Muscle of leg (tissue), 11 donors: ENCODE data around the gene MED4. TPM values are rescaled to one million over a fixed set of nuclear protein-coding genes. Genes with fewer than 3 reads are reported as not detected.

Experiments used
- DNase-seq: peaks from one replicate; pipeline ENCODE4 v3.0.0; 2013
- H3K27ac ChIP-seq: one replicate; pipeline ENCODE4 v1.5.1; 2013; ENCODE audit warnings: mild to moderate bottlenecking, low read length, control low read depth
- H3K27me3 ChIP-seq: one replicate; pipeline ENCODE4 v1.6.1; 2013; ENCODE audit warnings: low read length; ENCODE audit not compliant: control insufficient read depth, insufficient read depth
- H3K36me3 ChIP-seq: one replicate; pipeline ENCODE4 v1.6.1; 2013; ENCODE audit warnings: low read length; ENCODE audit not compliant: control insufficient read depth, insufficient read depth
- H3K4me1 ChIP-seq: one replicate; pipeline ENCODE4 v1.6.1; 2013; ENCODE audit warnings: low read length; ENCODE audit not compliant: control insufficient read depth, insufficient read depth
- H3K4me3 ChIP-seq: one replicate; pipeline ENCODE4 v1.5.1; 2013; ENCODE audit warnings: low read length, control low read depth
- H3K9me3 ChIP-seq: replicated peaks from 2 replicates; pipeline ENCODE4 v1.6.1; 2013; ENCODE audit warnings: low read depth, low read length; ENCODE audit not compliant: control insufficient read depth
- whole genome bisulfite sequencing: methylation state at CpG from one replicate; pipeline ENCODE4 v1.1.5; 2013; ENCODE audit warnings: missing lambda C conversion rate; ENCODE audit not compliant: insufficient coverage; 5-methylcytosine and 5-hydroxymethylcytosine counted together
- polyA plus RNA-seq, 8 donors: library from polyadenylated mRNA; unstranded; fragments of 120-200 nt; gene quantifications; one replicate each; pipeline versions ENCODE4 v1.2.1 to v1.2.3, GENCODE V29; 2013; ENCODE audit warnings: inconsistent platforms in 1 of 8, low replicate concordance in 1 of 8; ENCODE audit not compliant: insufficient read length in 8 of 8, insufficient read depth in 1 of 8
- total RNA-seq: library from RNA; stranded (reverse); fragments of 120-200 nt; gene quantifications from one replicate; pipeline ENCODE4 v1.2.4, GENCODE V29; 2013

MED4 gene
- total and polyA plus RNA-seq, 9 donors, result 38.1 to 66.6 (median 57.2) TPM

DNA sequence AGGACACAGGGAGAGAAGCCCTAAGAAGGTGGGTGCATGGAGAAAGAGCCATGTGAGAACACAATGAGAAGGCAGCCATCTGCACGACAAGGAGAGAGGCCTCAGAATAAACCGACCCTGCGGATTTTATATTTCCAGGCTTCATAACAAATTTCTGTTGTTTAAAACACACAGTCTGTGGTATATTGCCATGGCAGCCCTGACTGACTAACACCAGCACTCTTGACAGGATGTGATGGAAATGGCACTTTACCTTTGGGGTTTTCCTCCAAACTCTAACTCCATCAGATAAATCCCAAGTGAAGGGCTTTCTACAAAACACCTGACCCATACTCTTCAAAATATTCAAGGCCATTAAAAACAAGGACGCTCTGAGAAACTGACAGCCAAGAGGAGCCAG is 13.2 kb upstream of the MED4 start:
- no peak for DNase-seq
- no peaks in the 10 kb centered on the region for H3K4me1 ChIP-seq
- no peak overlapping the region for H3K4me3 ChIP-seq
- H3K27ac ChIP-seq, result no peak overlapping the region
- WGBS, result no CpG with 5 or more reads among the region's 4 CpGs
- no peaks in the 10 kb centered on the region for H3K27me3 ChIP-seq
- no peaks in the 10 kb centered on the region for H3K36me3 ChIP-seq
- no peaks in the 10 kb centered on the region for H3K9me3 ChIP-seq

- Histone ChIP-seq H3K27me3 (no peaks in the 10 kb centered on the region), H3K4me3 (no peak overlapping the region), H3K9me3 (no peaks in the 10 kb centered on the region), H3K4me1 (peaks cover 6% of the 10 kb centered on the region), H3K36me3 (peaks cover under 1% of the 10 kb centered on the region), H3K27ac (no peak overlapping the region)
- DNase-seq, result no peak
- WGBS, result 76% methylated on average over 2 of the region's 4 CpGs
These were observed 2.9 kb upstream of the MED4 start for GRCh38 chr13:48097793-48098192.

GRCh38 chr13:48096670-48097069 is 1.8 kb upstream of the MED4 start:
- no peak for DNase-seq
- no peak overlapping the region for H3K27ac ChIP-seq
- WGBS, result 80% methylated on average over 1 of the region's 3 CpGs
- H3K9me3 ChIP-seq, result no peaks in the 10 kb centered on the region
- peaks cover 4% of the 10 kb centered on the region for H3K36me3 ChIP-seq
- H3K4me3 ChIP-seq, result no peak overlapping the region
- no peaks in the 10 kb centered on the region for H3K27me3 ChIP-seq
- peaks cover 8% of the 10 kb centered on the region for H3K4me1 ChIP-seq

DNA sequence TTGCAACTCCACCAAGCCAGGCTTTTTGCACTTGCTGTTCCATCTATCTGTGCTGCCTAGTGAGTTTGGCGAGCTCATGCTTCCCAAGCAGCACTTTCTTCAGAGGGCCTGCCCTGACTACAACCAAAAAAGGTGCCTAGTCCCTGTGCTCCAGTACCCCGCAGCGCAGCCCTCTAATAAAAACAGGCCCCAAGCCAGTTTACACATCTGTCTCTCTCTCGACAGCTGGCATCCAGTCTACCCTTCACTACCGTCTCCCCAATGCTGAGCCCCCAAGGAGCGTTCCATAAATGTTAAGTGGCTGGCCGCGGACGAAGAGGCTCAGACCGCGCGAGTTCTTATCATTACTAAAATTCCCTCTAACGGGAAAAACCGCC is 512 bp downstream of the MED4 start:
- no peaks in the 10 kb centered on the region for H3K27me3 ChIP-seq
- no peaks in the 10 kb centered on the region for H3K9me3 ChIP-seq
- DNase-seq, result peak; percentile 27
- peaks cover 8% of the 10 kb centered on the region for H3K4me1 ChIP-seq
- peaks cover 4% of the 10 kb centered on the region for H3K36me3 ChIP-seq
- 0% methylated on average over 14 of the region's 14 CpGs for WGBS
- H3K4me3 ChIP-seq, result peak overlapping the region; percentile 91
- peak overlapping the region; percentile 82 for H3K27ac ChIP-seq

DNA sequence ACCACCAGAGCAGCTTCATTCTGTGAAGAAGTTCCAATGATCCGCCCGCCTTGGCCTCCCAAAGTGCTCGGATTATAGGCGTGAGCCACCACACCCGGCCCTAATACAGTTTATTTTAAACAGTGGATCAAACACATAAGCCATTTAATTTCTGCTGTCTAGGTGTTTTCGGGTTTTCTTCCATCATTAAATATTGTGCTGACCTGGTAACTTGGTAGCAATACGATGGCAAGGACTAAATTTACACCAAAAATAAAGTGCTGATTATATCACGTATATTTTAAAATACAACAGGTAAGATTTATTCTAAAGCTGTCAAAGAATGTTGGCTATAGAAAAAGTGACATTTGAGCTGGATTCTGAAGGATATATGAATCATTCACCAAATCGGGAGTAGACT is 1.3 kb downstream of the MED4 start:
- WGBS, result 93% methylated on average over 3 of the region's 9 CpGs
- peak overlapping the region; percentile 91 for H3K4me3 ChIP-seq
- no peaks in the 10 kb centered on the region for H3K27me3 ChIP-seq
- H3K9me3 ChIP-seq, result no peaks in the 10 kb centered on the region
- no peak for DNase-seq
- no peak overlapping the region for H3K27ac ChIP-seq
- peaks cover 8% of the 10 kb centered on the region for H3K4me1 ChIP-seq
- H3K36me3 ChIP-seq, result peaks cover 4% of the 10 kb centered on the region

DNA sequence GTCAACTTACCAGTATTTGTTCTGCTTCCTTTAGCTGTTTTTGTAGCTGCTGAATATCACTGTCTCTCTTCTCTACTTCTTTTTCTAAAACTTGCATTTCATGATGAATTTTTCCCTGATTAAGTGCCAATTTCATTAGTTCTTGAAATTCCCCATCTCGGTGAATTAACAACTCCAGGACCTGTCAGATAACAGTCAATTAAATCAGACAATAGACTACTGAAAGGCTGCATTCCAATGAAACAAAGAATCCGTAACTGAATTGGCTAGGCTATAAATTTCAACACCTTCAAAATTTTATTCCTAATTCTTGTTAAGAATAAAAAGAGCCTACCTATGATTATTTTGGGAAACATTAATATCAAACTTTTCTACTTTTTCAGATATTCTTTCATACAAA is 8.6 kb downstream of the MED4 start:
- no peak for DNase-seq
- Histone ChIP-seq H3K4me3 (no peak overlapping the region), H3K4me1 (no peaks in the 10 kb centered on the region), H3K27me3 (no peaks in the 10 kb centered on the region), H3K9me3 (no peaks in the 10 kb centered on the region), H3K36me3 (peaks cover 14% of the 10 kb centered on the region), H3K27ac (no peak overlapping the region)
- WGBS, result 100% methylated on average over 1 of the region's 2 CpGs

- Histone ChIP-seq H3K27me3 (no peaks in the 10 kb centered on the region), H3K36me3 (peaks cover 42% of the 10 kb centered on the region), H3K4me3 (no peak overlapping the region), H3K9me3 (no peaks in the 10 kb centered on the region), H3K4me1 (no peaks in the 10 kb centered on the region), H3K27ac (no peak overlapping the region)
- no peak for DNase-seq
- 80% methylated on average over 1 of the region's 4 CpGs for WGBS
These were observed 13.2 kb downstream of the MED4 start for GRCh38 chr13:48081739-48082138.

DNA sequence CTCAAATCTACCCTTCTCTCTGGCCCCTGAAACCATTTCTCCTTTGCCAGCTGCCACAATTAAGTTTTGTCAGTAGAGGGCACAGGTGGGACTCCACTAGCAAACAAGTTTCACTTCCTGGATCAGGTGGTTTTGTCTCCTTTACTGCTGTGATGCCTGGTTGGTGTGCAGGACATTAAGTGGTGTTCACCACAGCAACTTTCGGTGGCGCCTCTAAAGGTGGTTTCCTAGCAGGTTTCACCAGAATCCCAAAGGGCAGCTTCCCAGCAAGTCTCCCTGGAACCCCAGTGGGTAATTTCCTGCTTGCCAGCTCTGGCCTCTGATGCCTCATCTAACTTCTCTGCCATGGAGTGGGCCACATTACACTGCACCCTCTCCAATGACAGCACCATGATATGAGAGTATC is 16.6 kb downstream of the MED4 start:
- no peak for DNase-seq
- Histone ChIP-seq H3K36me3 (peaks cover 49% of the 10 kb centered on the region), H3K27ac (no peak overlapping the region), H3K4me1 (no peaks in the 10 kb centered on the region), H3K4me3 (no peak overlapping the region), H3K9me3 (peaks cover 12% of the 10 kb centered on the region), H3K27me3 (no peaks in the 10 kb centered on the region)
- 50% methylated on average over 2 of the region's 2 CpGs for WGBS

DNA sequence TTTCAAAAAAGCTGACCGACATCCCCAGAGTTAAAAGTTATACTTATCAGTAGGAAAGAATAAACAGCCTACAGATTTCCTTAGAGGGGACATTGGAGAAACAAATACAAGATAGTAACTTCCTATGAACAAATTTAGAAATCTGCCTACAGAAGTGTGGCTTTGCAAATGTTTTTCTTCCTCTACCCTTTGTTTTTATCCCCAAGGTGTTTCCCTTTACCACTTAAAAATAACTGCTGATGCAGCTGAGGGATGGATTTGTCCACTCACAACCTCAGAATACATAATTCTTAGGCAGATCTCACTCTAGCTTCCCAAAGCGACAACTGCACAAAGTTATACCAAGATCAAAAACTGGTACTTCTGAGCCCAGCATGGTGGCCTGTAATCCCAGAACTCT is 20.9 kb downstream of the MED4 start:
- DNase-seq, result no peak
- no peak overlapping the region for H3K27ac ChIP-seq

GRCh38 chr13:48072787-48073186 is 22.1 kb downstream of the MED4 start:
- peaks cover 55% of the 10 kb centered on the region for H3K9me3 ChIP-seq

More for the DNA sequence above, 20.9 kb downstream of the MED4 start:
- H3K4me3 ChIP-seq, result no peak overlapping the region
- 100% methylated on average over 1 of the region's 2 CpGs for WGBS
- no peaks in the 10 kb centered on the region for H3K4me1 ChIP-seq
- peaks cover 57% of the 10 kb centered on the region for H3K36me3 ChIP-seq
- H3K9me3 ChIP-seq, result peaks cover 45% of the 10 kb centered on the region
- H3K27me3 ChIP-seq, result no peaks in the 10 kb centered on the region

GRCh38 chr13:48072304-48072703 is 22.6 kb downstream of the MED4 start:
- no peaks in the 10 kb centered on the region for H3K27me3 ChIP-seq
- no peak overlapping the region for H3K4me3 ChIP-seq
- no peak for DNase-seq
- no peak overlapping the region for H3K27ac ChIP-seq
- H3K36me3 ChIP-seq, result peaks cover 59% of the 10 kb centered on the region
- H3K4me1 ChIP-seq, result no peaks in the 10 kb centered on the region
- H3K9me3 ChIP-seq, result peaks cover 59% of the 10 kb centered on the region
- WGBS, result 100% methylated on average over 3 of the region's 3 CpGs

More at GRCh38 chr13:48072787-48073186, 22.1 kb downstream of the MED4 start:
- Histone ChIP-seq H3K27ac (no peak overlapping the region), H3K27me3 (no peaks in the 10 kb centered on the region), H3K4me1 (no peaks in the 10 kb centered on the region), H3K36me3 (peaks cover 57% of the 10 kb centered on the region), H3K4me3 (no peak overlapping the region)
- no peak for DNase-seq
- WGBS, result no CpG with 5 or more reads among the region's 2 CpGs
